HepG2 (cell line): Measurements from ENCODE around the gene SEM1. TPM values are rescaled to one million over a fixed set of nuclear protein-coding genes. Genes with fewer than 3 reads are reported as not detected.

Source experiments
- ARNT2 ChIP-seq: sonication (generic); formaldehyde crosslinking; IDR thresholded peaks from 2 replicates; pipeline ENCODE4 v1.8.0; 2022; ENCODE audit warnings: mild to moderate bottlenecking, low read depth, missing genetic modification reagents, moderate library complexity
- ATRX ChIP-seq: sonication (generic); formaldehyde crosslinking; IDR thresholded peaks from 2 replicates; pipeline ENCODE4 v1.4.0; 2020; ENCODE audit warnings: missing genetic modification reagents, borderline replicate concordance
- DNMT1 ChIP-seq: sonication (generic); formaldehyde crosslinking; IDR thresholded peaks from 2 replicates; pipeline ENCODE4 v1.5.1; 2020; ENCODE audit warnings: mild to moderate bottlenecking, missing genetic modification reagents
- FOXA3 ChIP-seq: IDR thresholded peaks from 2 replicates; pipeline ENCODE4 v1.6.1; 2016; ENCODE audit warnings: missing genetic modification reagents, missing compliant biosample characterization
- HOXA3 ChIP-seq: sonication (generic); formaldehyde crosslinking; IDR thresholded peaks from 2 replicates; pipeline ENCODE4 v1.5.0; 2020; ENCODE audit warnings: missing genetic modification reagents
- IKZF1 ChIP-seq: fragments of 450-650 bp; IDR thresholded peaks from 2 replicates; pipeline ENCODE4 v1.7.1; 2016
- KMT2A ChIP-seq: sonication (generic); formaldehyde crosslinking; IDR thresholded peaks from 2 replicates; pipeline ENCODE4 v1.4.0; 2020; ENCODE audit warnings: missing genetic modification reagents
- MIER3 ChIP-seq: IDR thresholded peaks from 2 replicates; pipeline ENCODE4 v1.6.1; 2016; ENCODE audit warnings: missing compliant biosample characterization, borderline replicate concordance
- NCOR1 ChIP-seq: fragments of 200-600 bp; sonication (generic); IDR thresholded peaks from 2 replicates; pipeline ENCODE4 v1.7.0; 2017; ENCODE audit warnings: antibody characterized with exemption, low read length, borderline replicate concordance
- NFE2L1 ChIP-seq: sonication (generic); formaldehyde crosslinking; IDR thresholded peaks from 2 replicates; pipeline ENCODE4 v1.4.0; 2020; ENCODE audit warnings: missing genetic modification reagents, mild to moderate bottlenecking, borderline replicate concordance
- SAP130 ChIP-seq: IDR thresholded peaks from 2 replicates; pipeline ENCODE4 v1.6.1; 2016; ENCODE audit warnings: low read depth
- TOE1 ChIP-seq: sonication (generic); formaldehyde crosslinking; IDR thresholded peaks from 2 replicates; pipeline ENCODE4 v1.4.0; 2020; ENCODE audit warnings: mild to moderate bottlenecking, missing genetic modification reagents
- TRIM24 ChIP-seq: sonication (generic); formaldehyde crosslinking; IDR thresholded peaks from 2 replicates; pipeline ENCODE4 v1.8.0; 2022; ENCODE audit warnings: mild to moderate bottlenecking, missing genetic modification reagents
- ZNF292 ChIP-seq: sonication (generic); formaldehyde crosslinking; IDR thresholded peaks from 2 replicates; pipeline ENCODE4 v1.8.1; 2022; ENCODE audit warnings: mild to moderate bottlenecking, low read depth, missing genetic modification reagents, borderline replicate concordance
- ZNF446 ChIP-seq: sonication (generic); formaldehyde crosslinking; IDR thresholded peaks from 2 replicates; pipeline ENCODE4 v1.5.0; 2020; ENCODE audit warnings: mild to moderate bottlenecking, missing genetic modification reagents
- ZNF563 ChIP-seq: sonication (generic); formaldehyde crosslinking; IDR thresholded peaks from 2 replicates; pipeline ENCODE4 v1.8.0; 2022; ENCODE audit warnings: mild to moderate bottlenecking, moderate library complexity, missing genetic modification reagents
- ZNF644 ChIP-seq: IDR thresholded peaks from 2 replicates; pipeline ENCODE4 v1.6.1; 2016; ENCODE audit warnings: low read depth
- ZNF670 ChIP-seq: sonication (generic); formaldehyde crosslinking; IDR thresholded peaks from 2 replicates; pipeline ENCODE4 v1.8.0; 2022; ENCODE audit warnings: mild to moderate bottlenecking, missing genetic modification reagents, borderline replicate concordance
- ZNF713 ChIP-seq: sonication (generic); formaldehyde crosslinking; IDR thresholded peaks from 2 replicates; pipeline ENCODE4 v1.4.0; 2020; ENCODE audit warnings: mild to moderate bottlenecking, missing genetic modification reagents
- polyA plus RNA-seq, 8 experiments: library from polyadenylated mRNA; depleted of rRNA in 3 of 8; stranded (reverse) in 7 of 8; unstranded in 1 of 8; fragments of >200 nt; fragmentation: Illumina TruSeq in 4 of 8; extraction: Trizol in 4 of 8; gene quantifications; 2 replicates each; pipeline versions ENCODE4 v1.2.1 to v1.2.3, GENCODE V29; 2011 to 2016; ENCODE audit warnings: low read depth in 4 of 8, missing spikeins in 1 of 8, mixed read lengths in 1 of 8; ENCODE audit not compliant: insufficient read depth in 1 of 8
- total RNA-seq, 5 experiments: library from RNA; depleted of rRNA; stranded (reverse); fragments of >200 nt; fragmentation: Illumina TruSeq; extraction: Trizol; gene quantifications; 2 replicates each; pipeline ENCODE4 v1.2.3, GENCODE V29; 2016; ENCODE audit warnings: low read depth in 1 of 5
- TF ChIP-seq, protein P1 (sequence below): sonication (generic); formaldehyde crosslinking; IDR thresholded peaks from 2 replicates; pipeline ENCODE4 v1.5.1; 2020; ENCODE audit warnings: mild to moderate bottlenecking, missing genetic modification reagents
- TF ChIP-seq, protein P2 (sequence below): IDR thresholded peaks from 2 replicates; pipeline ENCODE4 v1.6.1; 2016; ENCODE audit warnings: missing biosample characterization, missing genetic modification reagents, low read depth
- TF ChIP-seq, protein P3 (sequence below): sonication (generic); formaldehyde crosslinking; IDR thresholded peaks from 2 replicates; pipeline ENCODE4 v1.4.0; 2020; ENCODE audit warnings: missing genetic modification reagents
- TF ChIP-seq, protein P4 (sequence below): sonication (generic); formaldehyde crosslinking; conservative IDR thresholded peaks from 2 replicates; pipeline ENCODE4 v1.4.0; 2020; ENCODE audit warnings: missing genetic modification reagents
- TF ChIP-seq, protein P5 (sequence below): sonication (generic); formaldehyde crosslinking; IDR thresholded peaks from 2 replicates; pipeline ENCODE4 v1.5.0; 2020; ENCODE audit warnings: missing genetic modification reagents

Gene SEM1
- total and polyA plus RNA-seq, 2 of the 13 experiments (the other 11 are each of a cell fraction or from before 2014, with no cell fraction given), result 40.7 to 174 TPM

DNA sequence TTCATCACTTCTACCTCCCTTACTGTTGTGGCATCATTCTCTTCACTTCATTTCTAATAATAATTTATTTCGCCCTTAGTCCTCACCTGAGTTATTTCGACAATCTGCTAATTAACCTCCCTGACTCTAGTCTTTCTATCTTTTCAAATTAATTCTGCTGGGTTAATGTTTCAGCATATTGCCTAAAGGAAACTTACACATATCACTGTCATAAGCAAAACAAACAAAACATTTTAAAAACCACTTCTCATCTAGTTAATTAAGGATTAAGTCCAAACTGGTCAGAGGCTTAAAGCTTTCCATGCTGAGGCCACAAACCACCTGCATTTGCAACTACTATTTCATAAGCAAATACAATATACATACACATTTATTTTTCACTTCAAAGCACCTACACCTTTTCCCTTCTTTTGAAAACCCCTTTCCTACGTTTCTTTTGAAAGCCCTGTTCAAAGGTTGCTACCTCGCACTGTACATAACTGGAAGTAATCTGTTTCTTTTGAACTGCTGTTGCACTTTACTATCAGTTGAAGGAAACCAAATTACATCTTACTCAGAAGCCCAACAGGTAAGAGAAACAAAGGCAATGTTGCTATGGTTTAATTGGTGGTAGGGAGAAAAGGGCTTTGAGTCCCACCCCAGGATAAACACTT is 10.3 kb downstream of the SEM1 start (continued):
- TF ChIP-seq, protein P1, sequence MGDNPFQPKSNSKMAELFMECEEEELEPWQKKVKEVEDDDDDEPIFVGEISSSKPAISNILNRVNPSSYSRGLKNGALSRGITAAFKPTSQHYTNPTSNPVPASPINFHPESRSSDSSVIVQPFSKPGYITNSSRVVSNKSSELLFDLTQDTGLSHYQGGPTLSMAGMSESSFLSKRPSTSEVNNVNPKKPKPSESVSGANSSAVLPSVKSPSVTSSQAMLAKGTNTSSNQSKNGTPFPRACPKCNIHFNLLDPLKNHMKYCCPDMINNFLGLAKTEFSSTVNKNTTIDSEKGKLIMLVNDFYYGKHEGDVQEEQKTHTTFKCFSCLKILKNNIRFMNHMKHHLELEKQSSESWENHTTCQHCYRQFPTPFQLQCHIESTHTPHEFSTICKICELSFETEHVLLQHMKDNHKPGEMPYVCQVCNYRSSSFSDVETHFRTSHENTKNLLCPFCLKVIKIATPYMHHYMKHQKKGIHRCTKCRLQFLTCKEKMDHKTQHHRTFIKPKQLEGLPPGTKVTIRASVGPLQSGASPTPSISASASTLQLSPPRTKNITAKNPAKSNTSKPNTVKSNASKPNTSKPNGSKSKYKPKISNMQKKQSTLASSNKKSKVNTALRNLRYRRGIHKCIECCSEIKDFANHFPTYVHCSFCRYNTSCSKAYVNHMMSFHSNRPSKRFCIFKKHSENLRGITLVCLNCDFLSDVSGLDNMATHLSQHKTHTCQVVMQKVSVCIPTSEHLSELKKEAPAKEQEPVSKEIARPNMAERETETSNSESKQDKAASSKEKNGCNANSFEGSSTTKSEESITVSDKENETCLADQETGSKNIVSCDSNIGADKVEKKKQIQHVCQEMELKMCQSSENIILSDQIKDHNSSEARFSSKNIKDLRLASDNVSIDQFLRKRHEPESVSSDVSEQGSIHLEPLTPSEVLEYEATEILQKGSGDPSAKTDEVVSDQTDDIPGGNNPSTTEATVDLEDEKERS (CRISPR knock-in tag), result no peak
- TF ChIP-seq ZNF713 (CRISPR knock-in tag) (no peak), ZNF446 (CRISPR knock-in tag) (no peak), NCOR1 (peak; percentile 54; the same call in 1 of the 2 replicates), ZNF644 (peak; percentile 57; the same call in 1 of the 2 replicates), MIER3 (CRISPR knock-in tag) (no peak), NFE2L1 (CRISPR knock-in tag) (no peak), ZNF670 (no peak), ATRX (no peak), IKZF1 (no peak), ARNT2 (CRISPR knock-in tag) (no peak), ZNF563 (CRISPR knock-in tag) (no peak), HOXA3 (CRISPR knock-in tag) (no peak), ZNF292 (CRISPR knock-in tag) (no peak), DNMT1 (CRISPR knock-in tag) (no peak), KMT2A (CRISPR knock-in tag) (no peak), SAP130 (CRISPR knock-in tag) (peak; percentile 36), FOXA3 (CRISPR knock-in tag) (peak; percentile 66; the same call in 1 of the 2 replicates), TRIM24 (CRISPR knock-in tag) (no peak), TOE1 (no peak)
- TF ChIP-seq, protein P2, sequence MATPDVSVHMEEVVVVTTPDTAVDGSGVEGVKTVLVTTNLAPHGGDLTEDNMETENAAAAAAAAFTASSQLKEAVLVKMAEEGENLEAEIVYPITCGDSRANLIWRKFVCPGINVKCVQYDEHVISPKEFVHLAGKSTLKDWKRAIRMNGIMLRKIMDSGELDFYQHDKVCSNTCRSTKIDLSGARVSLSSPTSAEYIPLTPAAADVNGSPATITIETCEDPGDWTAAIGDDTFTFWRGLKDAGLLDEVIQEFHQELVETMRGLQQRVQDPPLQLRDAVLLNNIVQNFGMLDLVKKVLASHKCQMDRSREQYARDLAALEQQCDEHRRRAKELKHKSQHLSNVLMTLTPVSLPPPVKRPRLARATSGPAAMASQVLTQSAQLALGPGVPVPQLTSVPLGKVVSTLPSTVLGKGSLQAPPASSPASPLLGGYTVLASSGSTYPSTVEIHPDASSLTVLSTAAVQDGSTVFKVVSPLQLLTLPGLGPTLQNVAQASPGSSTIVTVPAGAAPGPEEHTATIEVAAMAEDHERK, result no peak
- TF ChIP-seq, protein P3, sequence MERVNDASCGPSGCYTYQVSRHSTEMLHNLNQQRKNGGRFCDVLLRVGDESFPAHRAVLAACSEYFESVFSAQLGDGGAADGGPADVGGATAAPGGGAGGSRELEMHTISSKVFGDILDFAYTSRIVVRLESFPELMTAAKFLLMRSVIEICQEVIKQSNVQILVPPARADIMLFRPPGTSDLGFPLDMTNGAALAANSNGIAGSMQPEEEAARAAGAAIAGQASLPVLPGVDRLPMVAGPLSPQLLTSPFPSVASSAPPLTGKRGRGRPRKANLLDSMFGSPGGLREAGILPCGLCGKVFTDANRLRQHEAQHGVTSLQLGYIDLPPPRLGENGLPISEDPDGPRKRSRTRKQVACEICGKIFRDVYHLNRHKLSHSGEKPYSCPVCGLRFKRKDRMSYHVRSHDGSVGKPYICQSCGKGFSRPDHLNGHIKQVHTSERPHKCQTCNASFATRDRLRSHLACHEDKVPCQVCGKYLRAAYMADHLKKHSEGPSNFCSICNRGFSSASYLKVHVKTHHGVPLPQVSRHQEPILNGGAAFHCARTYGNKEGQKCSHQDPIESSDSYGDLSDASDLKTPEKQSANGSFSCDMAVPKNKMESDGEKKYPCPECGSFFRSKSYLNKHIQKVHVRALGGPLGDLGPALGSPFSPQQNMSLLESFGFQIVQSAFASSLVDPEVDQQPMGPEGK, result peak; percentile 26; the same call in 1 of the 2 replicates
- TF ChIP-seq, protein P4, sequence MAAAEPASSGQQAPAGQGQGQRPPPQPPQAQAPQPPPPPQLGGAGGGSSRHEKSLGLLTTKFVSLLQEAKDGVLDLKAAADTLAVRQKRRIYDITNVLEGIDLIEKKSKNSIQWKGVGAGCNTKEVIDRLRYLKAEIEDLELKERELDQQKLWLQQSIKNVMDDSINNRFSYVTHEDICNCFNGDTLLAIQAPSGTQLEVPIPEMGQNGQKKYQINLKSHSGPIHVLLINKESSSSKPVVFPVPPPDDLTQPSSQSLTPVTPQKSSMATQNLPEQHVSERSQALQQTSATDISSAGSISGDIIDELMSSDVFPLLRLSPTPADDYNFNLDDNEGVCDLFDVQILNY (CRISPR knock-in tag), result no peak
- TF ChIP-seq, protein P5, sequence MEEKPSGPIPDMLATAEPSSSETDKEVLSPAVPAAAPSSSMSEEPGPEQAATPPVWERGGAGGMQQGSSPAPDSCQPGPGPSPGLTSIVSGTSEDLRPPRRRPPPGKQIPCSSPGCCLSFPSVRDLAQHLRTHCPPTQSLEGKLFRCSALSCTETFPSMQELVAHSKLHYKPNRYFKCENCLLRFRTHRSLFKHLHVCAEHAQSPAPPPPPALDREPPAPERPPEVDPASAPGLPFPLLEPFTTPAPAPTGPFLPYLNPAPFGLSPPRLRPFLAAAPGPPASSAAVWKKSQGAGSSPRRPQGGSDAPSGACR (CRISPR knock-in tag), result no peak
